Keratinocyte (primary cell): ENCODE measurements around the gene ZNF423. TPM values are rescaled to one million over a fixed set of nuclear protein-coding genes. Genes with fewer than 3 reads are reported as not detected.

Experiments used
- DNase-seq: peaks from one replicate; pipeline ENCODE4 v3.0.0-alpha.2; 2011; ENCODE audit warnings: low read depth, missing footprints, low spot score
- FAIRE-seq: peaks from 2 replicates; lab custom pipeline; 2011; peaks lifted over from hg19 to GRCh38; lab: Jason Lieb, UNC
- H2AFZ ChIP-seq: 2 replicates; pipeline ENCODE4 v1.6.0; 2012; ENCODE audit warnings: low read length, control low read depth, inconsistent platforms; ENCODE audit not compliant: control insufficient read depth
- H3K27ac ChIP-seq: 2 replicates; pipeline ENCODE4 v1.5.1; 2011; ENCODE audit warnings: low read length; ENCODE audit not compliant: control insufficient read depth, insufficient read depth
- H3K27me3 ChIP-seq: 3 replicates; pipeline ENCODE4 v1.6.0; 2011; ENCODE audit warnings: low read length; ENCODE audit not compliant: control insufficient read depth, insufficient read depth; ENCODE audit errors: extremely low read depth
- H3K36me3 ChIP-seq, 2 experiments: 2 replicates in 1 of 2; 3 replicates in 1 of 2; pipeline ENCODE4 v1.5.1; 2011; ENCODE audit warnings: low read length in 2 of 2, mild to moderate bottlenecking in 1 of 2; ENCODE audit not compliant: control insufficient read depth in 2 of 2, insufficient read depth in 2 of 2; ENCODE audit errors: extremely low read depth in 1 of 2
- H3K4me1 ChIP-seq: 3 replicates; pipeline ENCODE4 v1.5.1; 2011; ENCODE audit warnings: low read length; ENCODE audit not compliant: control insufficient read depth, insufficient read depth; ENCODE audit errors: extremely low read depth
- H3K4me2 ChIP-seq: 3 replicates; pipeline ENCODE4 v1.6.0; 2011; ENCODE audit warnings: low read depth, low read length; ENCODE audit not compliant: control insufficient read depth, insufficient read depth; ENCODE audit errors: extremely low read depth
- H3K4me3 ChIP-seq, 3 experiments: fragments of 200-600 bp in 1 of 3; sonication (generic) in 1 of 3; 2 replicates in 2 of 3; 3 replicates in 1 of 3; pipeline ENCODE4 v1.5.1; 2011 to 2016; ENCODE audit warnings: low read length in 3 of 3, mild to moderate bottlenecking in 3 of 3, control low read depth in 2 of 3, inconsistent platforms in 1 of 3, low read depth in 1 of 3, mixed read lengths in 1 of 3, mixed run types in 1 of 3, moderate library complexity in 1 of 3; ENCODE audit not compliant: control insufficient read depth in 2 of 3, insufficient read depth in 2 of 3; ENCODE audit errors: extremely low read depth in 1 of 3
- H3K79me2 ChIP-seq: 2 replicates; pipeline ENCODE4 v1.6.0; 2012; ENCODE audit warnings: low read length; ENCODE audit not compliant: control insufficient read depth, insufficient read depth
- H3K9ac ChIP-seq: 3 replicates; pipeline ENCODE4 v1.6.0; 2011; ENCODE audit warnings: low read length; ENCODE audit not compliant: control insufficient read depth, insufficient read depth; ENCODE audit errors: extremely low read depth
- H3K9me1 ChIP-seq: 3 replicates; pipeline ENCODE4 v1.6.0; 2011; ENCODE audit warnings: low read length; ENCODE audit not compliant: control insufficient read depth, insufficient read depth; ENCODE audit errors: extremely low read depth
- H3K9me3 ChIP-seq: 2 replicates; pipeline ENCODE4 v1.5.1; 2012; ENCODE audit warnings: low read depth, low read length; ENCODE audit not compliant: control insufficient read depth
- H4K20me1 ChIP-seq: 3 replicates; pipeline ENCODE4 v1.6.0; 2011; ENCODE audit warnings: low read length; ENCODE audit not compliant: control insufficient read depth, insufficient read depth; ENCODE audit errors: extremely low read depth
- CTCF ChIP-seq, 3 experiments: IDR thresholded peaks in 1 of 3; conservative IDR thresholded peaks in 1 of 3; optimal IDR thresholded peaks in 1 of 3; 2 replicates in 2 of 3; 3 replicates in 1 of 3; pipeline versions ENCODE3 to v1.5.1; 2011; ENCODE audit warnings: low read length in 3 of 3, mild to moderate bottlenecking in 3 of 3, moderate library complexity in 2 of 3, control low read depth in 1 of 3, inconsistent platforms in 1 of 3; ENCODE audit not compliant: insufficient read depth in 2 of 3; ENCODE audit errors: extremely low read depth in 1 of 3
- EZH2 ChIP-seq: IDR thresholded peaks from one replicate; pipeline ENCODE4 v1.6.1; 2012; ENCODE audit warnings: inconsistent platforms, mild to moderate bottlenecking, low read length, moderate library complexity
- dilution Hi-C: fragments of 300-500 bp; cut with MboI; formaldehyde crosslinking; loops from one replicate; pipeline ENCODE4 v1.7.0; 2020; ENCODE audit warnings: low sequenced_read_pairs; ENCODE audit not compliant: extremely low pct_ligation_motif_present
- polyA plus RNA-seq, 5 experiments: library from polyadenylated mRNA; depleted of rRNA in 3 of 5; stranded (reverse) in 3 of 5; stranded (forward) in 1 of 5; unstranded in 1 of 5; fragments of >200 nt; gene quantifications; 1 replicate in 1 of 5; 2 replicates in 3 of 5; 3 replicates in 1 of 5; pipeline versions ENCODE4 v1.2.1 to v1.2.3, GENCODE V29; 2011 to 2012; ENCODE audit warnings: missing spikeins in 2 of 5, low read depth in 1 of 5, low replicate concordance in 1 of 5

Gene ZNF423
- polyA plus RNA-seq, 1 donor (not counting 4 experiments of a cell fraction or from before 2014, with no cell fraction given): 0.05 TPM

- peaks cover 7% of the 10 kb centered on the region for H3K27me3 ChIP-seq
- dilution Hi-C loops: no loop called here
- no peak overlapping the region for H3K27ac ChIP-seq
- H4K20me1 ChIP-seq: no peaks in the 10 kb centered on the region
- TF ChIP-seq EZH2 (no peak), CTCF (optimal IDR thresholded peaks at IDR 0.05 in 1 of 3, IDR thresholded peaks at IDR 0.05 in 1 of 3, conservative IDR thresholded peaks at IDR 0.05 in 1 of 3; ENCODE audit: extremely low read depth in 1 of 3, insufficient read depth in 2 of 3, low read length in 3 of 3) (peak in 1 of 3 experiments; percentile 13)
- H3K79me2 ChIP-seq: no peaks in the 10 kb centered on the region
- H2AFZ ChIP-seq: no peak overlapping the region
- H3K9me3 ChIP-seq: no peaks in the 10 kb centered on the region
- DNase-seq: no peak
- no peaks in the 10 kb centered on the region for H3K4me1 ChIP-seq
- H3K9ac ChIP-seq: no peak overlapping the region
- no peaks in the 10 kb centered on the region for H3K36me3 ChIP-seq
- no peak for FAIRE-seq
- H3K4me2 ChIP-seq: no peak overlapping the region
- no peaks in the 10 kb centered on the region for H3K9me1 ChIP-seq
- H3K4me3 ChIP-seq: no peak overlapping the region
Measured at GRCh38 chr16:49464877-49465504, 390.9 kb downstream of the ZNF423 start.

GRCh38 chr16:49464093-49464492 lies 391.8 kb downstream of the ZNF423 start:
- no peak for FAIRE-seq
- Histone ChIP-seq H3K4me3 (no peak overlapping the region), H4K20me1 (no peaks in the 10 kb centered on the region), H3K27ac (no peak overlapping the region), H3K4me2 (no peak overlapping the region), H3K9me1 (no peaks in the 10 kb centered on the region), H2AFZ (no peak overlapping the region), H3K4me1 (no peaks in the 10 kb centered on the region), H3K9me3 (no peaks in the 10 kb centered on the region), H3K36me3 (no peaks in the 10 kb centered on the region), H3K27me3 (peaks cover 7% of the 10 kb centered on the region), H3K79me2 (no peaks in the 10 kb centered on the region), H3K9ac (no peak overlapping the region)
- no peak for DNase-seq
- dilution Hi-C loops: no loop called here
- no peak for TF ChIP-seq CTCF (optimal IDR thresholded peaks at IDR 0.05 in 1 of 3, IDR thresholded peaks at IDR 0.05 in 1 of 3, conservative IDR thresholded peaks at IDR 0.05 in 1 of 3; ENCODE audit: extremely low read depth in 1 of 3, insufficient read depth in 2 of 3, low read length in 3 of 3)
- no peak for TF ChIP-seq EZH2
